Measurements from ENCODE around the gene CDYL. TPM values are rescaled to one million over a fixed set of nuclear protein-coding genes. Genes with fewer than 3 reads are reported as not detected.

The CDYL gene
- total RNA-seq, 2 donors from 2014 or later: 6.6 to 8.0 TPM

DNA sequence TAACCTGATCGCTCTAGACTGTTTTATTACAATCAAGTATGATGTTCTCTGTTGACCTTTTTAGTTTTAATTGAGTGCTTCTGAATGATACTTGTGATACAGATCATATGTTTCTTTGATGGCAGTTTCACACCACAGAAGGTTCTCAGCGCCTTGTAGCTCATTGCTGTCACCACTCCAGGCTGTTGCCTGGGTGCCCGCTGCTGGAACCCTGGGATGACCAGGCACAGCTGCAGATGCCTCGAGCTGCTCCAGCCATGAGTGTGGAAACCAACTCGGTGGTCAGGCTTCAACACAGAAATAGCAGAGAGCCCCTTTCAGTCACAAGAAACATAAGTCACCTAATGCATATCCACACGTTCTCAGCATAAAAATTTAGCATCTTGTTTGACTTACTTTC is 114.9 kb downstream of the CDYL start:
- no peak for TF ChIP-seq POLR2A (IDR thresholded peaks at IDR 0.05)
- TF ChIP-seq, protein P1, sequence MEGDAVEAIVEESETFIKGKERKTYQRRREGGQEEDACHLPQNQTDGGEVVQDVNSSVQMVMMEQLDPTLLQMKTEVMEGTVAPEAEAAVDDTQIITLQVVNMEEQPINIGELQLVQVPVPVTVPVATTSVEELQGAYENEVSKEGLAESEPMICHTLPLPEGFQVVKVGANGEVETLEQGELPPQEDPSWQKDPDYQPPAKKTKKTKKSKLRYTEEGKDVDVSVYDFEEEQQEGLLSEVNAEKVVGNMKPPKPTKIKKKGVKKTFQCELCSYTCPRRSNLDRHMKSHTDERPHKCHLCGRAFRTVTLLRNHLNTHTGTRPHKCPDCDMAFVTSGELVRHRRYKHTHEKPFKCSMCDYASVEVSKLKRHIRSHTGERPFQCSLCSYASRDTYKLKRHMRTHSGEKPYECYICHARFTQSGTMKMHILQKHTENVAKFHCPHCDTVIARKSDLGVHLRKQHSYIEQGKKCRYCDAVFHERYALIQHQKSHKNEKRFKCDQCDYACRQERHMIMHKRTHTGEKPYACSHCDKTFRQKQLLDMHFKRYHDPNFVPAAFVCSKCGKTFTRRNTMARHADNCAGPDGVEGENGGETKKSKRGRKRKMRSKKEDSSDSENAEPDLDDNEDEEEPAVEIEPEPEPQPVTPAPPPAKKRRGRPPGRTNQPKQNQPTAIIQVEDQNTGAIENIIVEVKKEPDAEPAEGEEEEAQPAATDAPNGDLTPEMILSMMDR (IDR thresholded peaks at IDR 0.05): no peak
- ATAC-seq (no peak), DNase-seq (no peak)
- H3K9me3 ChIP-seq: no peaks in the 10 kb centered on the region
- H3K4me3 ChIP-seq: no peak overlapping the region
- H3K36me3 ChIP-seq (replicated peaks in 1 of 2; ENCODE audit: insufficient read depth in 1 of 2, low read depth in 2 of 2): peaks cover 0 to 3% of the 10 kb centered on the region in 2 donors
- WGBS, 2 donors: 89 to 91% methylated on average over 6 of the region's 6 CpGs
- no peak overlapping the region for H3K27ac ChIP-seq
- H3K4me1 ChIP-seq: no peaks in the 10 kb centered on the region
- no peaks in the 10 kb centered on the region for H3K27me3 ChIP-seq
- intact Hi-C loops (cut with DNase I): no loop called here

DNA sequence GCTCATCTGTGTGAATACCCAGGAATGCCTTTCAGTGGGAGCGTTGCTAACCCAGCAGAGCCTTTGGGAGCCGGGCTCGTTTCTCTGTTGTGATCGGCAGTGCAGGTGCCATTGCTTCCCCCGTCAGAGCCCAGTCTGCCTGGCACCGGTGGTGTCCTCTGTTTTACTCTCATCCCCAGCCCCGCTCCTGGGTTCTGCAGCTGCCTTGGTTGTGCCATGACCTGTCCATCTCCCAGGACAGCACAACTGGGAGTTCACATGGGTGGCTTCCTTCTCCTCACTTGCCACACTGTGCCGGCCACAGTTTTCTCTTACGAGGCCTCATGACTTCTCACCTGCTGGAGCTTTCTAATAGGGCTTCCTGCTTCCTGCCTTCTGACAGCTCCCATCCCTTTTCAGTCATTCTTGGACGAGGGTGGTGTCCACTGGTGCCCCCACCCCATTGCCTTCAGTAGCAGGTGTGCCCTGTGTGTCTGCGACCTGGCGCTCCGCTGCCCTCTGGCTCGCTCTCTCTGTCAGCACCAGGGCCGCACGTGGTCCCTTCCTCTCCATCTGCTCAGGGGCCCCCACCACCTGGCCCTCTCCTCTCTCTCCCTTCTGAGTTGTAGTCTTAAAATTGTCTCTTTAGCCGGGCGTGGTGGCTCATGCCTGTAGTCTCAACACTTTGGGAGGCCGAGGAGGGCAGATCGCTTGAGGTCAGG is 116.7 kb downstream of the CDYL start:
- 93% methylated on average over 19 to 20 of the region's 20 CpGs for WGBS, 2 donors
- H3K9me3 ChIP-seq: no peaks in the 10 kb centered on the region
- no peak overlapping the region for H3K27ac ChIP-seq
- H3K36me3 ChIP-seq (replicated peaks in 1 of 2; ENCODE audit: insufficient read depth in 1 of 2, low read depth in 2 of 2): peaks cover 0 to 3% of the 10 kb centered on the region in 2 donors
- DNase-seq (no peak), ATAC-seq (no peak)
- H3K27me3 ChIP-seq: no peaks in the 10 kb centered on the region
- no peaks in the 10 kb centered on the region for H3K4me1 ChIP-seq
- intact Hi-C loops (cut with DNase I): no loop called here
- TF ChIP-seq, protein P1 (IDR thresholded peaks at IDR 0.05): no peak
- TF ChIP-seq POLR2A (IDR thresholded peaks at IDR 0.05): no peak
- H3K4me3 ChIP-seq: no peak overlapping the region

DNA sequence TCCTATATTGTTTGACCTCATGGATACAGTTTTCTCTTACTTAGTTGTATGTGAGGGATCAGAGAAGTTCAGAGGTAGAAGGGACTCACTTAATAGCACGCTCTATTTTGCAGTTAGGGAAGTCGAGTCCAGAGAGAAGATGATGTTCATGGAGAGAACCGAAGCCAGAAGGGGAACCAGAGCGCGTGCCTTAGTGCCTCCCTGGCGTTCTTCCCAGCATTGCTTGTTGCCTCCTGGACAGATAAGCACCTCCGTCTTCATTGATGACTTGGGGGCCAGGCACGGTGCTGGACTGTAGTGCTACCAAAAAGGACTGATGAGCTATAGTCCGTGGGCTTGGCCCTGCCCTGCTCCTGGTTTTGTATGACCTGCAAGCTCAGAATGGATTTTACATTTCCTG is 117.8 kb downstream of the CDYL start:
- no peak for DNase-seq
- no peaks in the 10 kb centered on the region for H3K27me3 ChIP-seq
- no peaks in the 10 kb centered on the region for H3K9me3 ChIP-seq
- WGBS, 2 donors: 92 to 96% methylated on average over 9 of the region's 9 CpGs
- no peak for TF ChIP-seq POLR2A (IDR thresholded peaks at IDR 0.05)
- TF ChIP-seq, protein P1 (IDR thresholded peaks at IDR 0.05): no peak
- H3K4me1 ChIP-seq: no peaks in the 10 kb centered on the region
- intact Hi-C loops (cut with DNase I): no loop called here
- peaks cover 0 to 3% of the 10 kb centered on the region in 2 donors for H3K36me3 ChIP-seq (replicated peaks in 1 of 2; ENCODE audit: insufficient read depth in 1 of 2, low read depth in 2 of 2)
- H3K27ac ChIP-seq: no peak overlapping the region
- no peak for ATAC-seq
- H3K4me3 ChIP-seq: no peak overlapping the region

DNA sequence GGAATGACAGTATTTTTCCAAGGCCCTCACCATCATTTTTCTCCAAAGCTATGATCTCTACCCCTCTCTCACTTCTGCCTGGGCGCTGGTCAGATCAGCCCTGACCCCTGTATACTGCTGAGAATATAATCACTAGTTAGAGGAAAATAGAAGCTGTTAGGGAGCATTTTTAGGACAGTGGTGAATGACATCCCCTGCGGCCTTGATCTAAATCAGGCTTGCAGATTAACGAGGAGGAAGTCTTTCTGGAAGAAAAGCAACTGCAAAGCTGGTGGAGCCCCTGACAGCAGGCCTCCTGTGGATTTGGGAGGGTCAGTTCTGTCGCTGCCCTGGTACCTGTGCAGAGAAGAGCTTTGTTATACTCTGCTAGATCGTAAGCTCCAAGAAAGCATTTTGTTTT is 119.8 kb downstream of the CDYL start:
- no peaks in the 10 kb centered on the region for H3K9me3 ChIP-seq
- intact Hi-C loops (cut with DNase I): no loop called here
- H3K4me3 ChIP-seq: no peak overlapping the region
- no peak overlapping the region for H3K27ac ChIP-seq
- WGBS, 2 donors: 76 to 90% methylated on average over 5 of the region's 5 CpGs
- H3K27me3 ChIP-seq: no peaks in the 10 kb centered on the region
- H3K4me1 ChIP-seq: peaks cover 1% of the 10 kb centered on the region
- peaks cover 0 to 3% of the 10 kb centered on the region in 2 donors for H3K36me3 ChIP-seq (replicated peaks in 1 of 2; ENCODE audit: insufficient read depth in 1 of 2, low read depth in 2 of 2)
- no peak for DNase-seq
- ATAC-seq: no peak
- TF ChIP-seq, protein P1 (IDR thresholded peaks at IDR 0.05): no peak
- no peak for TF ChIP-seq POLR2A (IDR thresholded peaks at IDR 0.05)

DNA sequence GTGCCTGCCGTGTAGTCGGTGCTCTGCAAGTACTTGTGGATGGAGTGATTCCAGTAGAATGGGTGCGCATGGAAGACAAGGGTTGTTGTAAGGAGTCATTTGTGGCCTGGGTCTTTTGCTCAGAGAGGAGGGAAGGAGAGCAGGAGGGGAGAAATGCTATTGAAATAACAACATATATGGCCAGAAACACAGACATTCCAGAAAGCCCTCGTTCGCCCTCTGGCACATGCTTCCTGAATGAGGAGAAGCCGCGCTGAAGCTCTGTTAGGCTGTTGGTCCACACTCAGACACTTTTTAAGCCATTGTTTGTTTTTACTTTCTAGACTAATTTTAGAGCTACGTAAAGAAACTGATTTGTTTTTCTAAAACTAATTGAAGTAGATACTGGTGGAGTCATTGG is 120.2 kb downstream of the CDYL start:
- ATAC-seq (no peak), DNase-seq (no peak)
- TF ChIP-seq, protein P1 (IDR thresholded peaks at IDR 0.05): no peak
- TF ChIP-seq POLR2A (IDR thresholded peaks at IDR 0.05): no peak
- H3K9me3 ChIP-seq: no peaks in the 10 kb centered on the region
- H3K4me3 ChIP-seq: no peak overlapping the region
- no peak overlapping the region for H3K27ac ChIP-seq
- 95 to 98% methylated on average over 8 of the region's 8 CpGs for WGBS, 2 donors
- peaks cover 0 to 3% of the 10 kb centered on the region in 2 donors for H3K36me3 ChIP-seq (replicated peaks in 1 of 2; ENCODE audit: insufficient read depth in 1 of 2, low read depth in 2 of 2)
- intact Hi-C loops (cut with DNase I): no loop called here
- no peaks in the 10 kb centered on the region for H3K27me3 ChIP-seq
- H3K4me1 ChIP-seq: peaks cover 6% of the 10 kb centered on the region

All from body of pancreas (tissue), 4 donors.